GM12878 (cell line): ENCODE data around the gene MRPL20. TPM values are rescaled to one million over a fixed set of nuclear protein-coding genes. Genes with fewer than 3 reads are reported as not detected.
A peak's percentile ranks its signal among the peaks of the same experiment; 100 is the strongest.

Source experiments
- ATAC-seq: fragments of 200-7000 bp; cut with Tn5 transposase; 3 replicates; pipeline ENCODE4 v1.9.1; 2020; ENCODE audit warnings: mild to moderate bottlenecking, moderate library complexity
- BruUV-seq: library from RNA; stranded (reverse); fragments of 400-500 nt; replicated peaks from 2 replicates; lab custom pipeline; 2021; lab: Mats Ljungman, UMichigan
- CTCF ChIA-PET: fragments of 300-600 bp; sonication (Branson Sonifier 250); formaldehyde crosslinking; extraction: SDS; loops from one replicate; lab custom pipeline; 2021; ENCODE audit warnings: inconsistent platforms; lab: Yijun Ruan, JAX
- POLR2A ChIA-PET: fragments of 350-600 bp; formaldehyde crosslinking; extraction: SDS; loops from one replicate; lab custom pipeline; 2021; ENCODE audit warnings: inconsistent platforms; lab: Charles Lee
- RAD21 ChIA-PET: fragments of 300-600 bp; sonication (Branson Sonifier 250); formaldehyde crosslinking; loops from one replicate; lab custom pipeline; 2023; ENCODE audit warnings: antibody characterized with exemption; ENCODE audit not compliant: unreplicated experiment; lab: Charles Lee
- SMC1A ChIA-PET: fragments of 300-600 bp; sonication (Branson Sonifier 250); formaldehyde crosslinking; loops from one replicate; lab custom pipeline; 2023; ENCODE audit not compliant: unreplicated experiment, uncharacterized antibody; lab: Charles Lee
- DNase-seq: peaks from one replicate; pipeline ENCODE4 v3.0.0-alpha.2; 2011; ENCODE audit warnings: low read depth, low spot score
- FAIRE-seq: peaks from 3 replicates; lab custom pipeline; 2011; peaks lifted over from hg19 to GRCh38; lab: Jason Lieb, UNC
- H2AFZ ChIP-seq: 2 replicates; pipeline ENCODE4 v1.6.0; 2011; ENCODE audit warnings: low read depth, low read length, control low read depth; ENCODE audit not compliant: control insufficient read depth
- H3K27ac ChIP-seq: 2 replicates; pipeline ENCODE4 v1.5.1; 2011; ENCODE audit warnings: control low read depth; ENCODE audit not compliant: control insufficient read depth, insufficient read depth
- H3K27me3 ChIP-seq, 2 experiments: replicated peaks in 1 of 2; 2 replicates each; pipeline versions ENCODE4 v1.6.0 to v1.6.1; 2011; ENCODE audit warnings: low read length in 1 of 2; ENCODE audit not compliant: control insufficient read depth in 2 of 2, insufficient read depth in 2 of 2
- H3K36me3 ChIP-seq, 2 experiments: 2 replicates each; pipeline ENCODE4 v1.5.1; 2011; ENCODE audit warnings: low read length in 1 of 2; ENCODE audit not compliant: control insufficient read depth in 2 of 2, insufficient read depth in 2 of 2
- H3K4me1 ChIP-seq: 2 replicates; pipeline ENCODE4 v1.6.1; 2011; ENCODE audit warnings: mild to moderate bottlenecking, low read length, moderate library complexity, mixed read lengths; ENCODE audit not compliant: control insufficient read depth, insufficient read depth
- H3K4me2 ChIP-seq: 2 replicates; pipeline ENCODE4 v1.6.0; 2011; ENCODE audit warnings: control low read depth; ENCODE audit not compliant: control insufficient read depth, insufficient read depth
- H3K4me3 ChIP-seq: fragments of 200-600 bp; sonication (generic); 2 replicates; pipeline ENCODE4 v1.5.1; 2016
- H3K79me2 ChIP-seq: 2 replicates; pipeline ENCODE4 v1.6.0; 2011; ENCODE audit warnings: low read length; ENCODE audit not compliant: control insufficient read depth, insufficient read depth
- H3K9ac ChIP-seq: 2 replicates; pipeline ENCODE4 v1.8.0; 2011; ENCODE audit warnings: low read length, control low read depth, mixed read lengths; ENCODE audit not compliant: control insufficient read depth, insufficient read depth
- H3K9me3 ChIP-seq: replicated peaks from 3 replicates; pipeline ENCODE4 v1.5.1; 2011; ENCODE audit warnings: mild to moderate bottlenecking, low read length; ENCODE audit not compliant: control insufficient read depth, insufficient read depth
- H4K20me1 ChIP-seq: 2 replicates; pipeline ENCODE4 v1.6.0; 2011; ENCODE audit not compliant: control insufficient read depth, insufficient read depth
- ATF7 ChIP-seq: fragments of 450-650 bp; IDR thresholded peaks from 2 replicates; pipeline ENCODE4 v1.6.1; 2016; ENCODE audit warnings: low read depth, mild to moderate bottlenecking
- CREB1 ChIP-seq: IDR thresholded peaks from 2 replicates; pipeline ENCODE4 v1.6.1; 2012; ENCODE audit warnings: low read depth, mild to moderate bottlenecking, inconsistent platforms
- CREM ChIP-seq: IDR thresholded peaks from 2 replicates; pipeline ENCODE4 v1.6.1; 2014; ENCODE audit warnings: antibody characterized with exemption, low read depth
- ETV6 ChIP-seq, 2 experiments: fragments of 450-650 bp in 1 of 2; IDR thresholded peaks in 1 of 2; conservative IDR thresholded peaks in 1 of 2; 2 replicates each; pipeline ENCODE4 v1.6.1; 2014; ENCODE audit warnings: antibody characterized with exemption in 1 of 2, borderline replicate concordance in 1 of 2, low read depth in 1 of 2, mild to moderate bottlenecking in 1 of 2, moderate library complexity in 1 of 2
- HCFC1 ChIP-seq: fragments of 150-350 bp; IDR thresholded peaks from 2 replicates; pipeline ENCODE4 v1.6.1; 2014; ENCODE audit warnings: low read length
- MXI1 ChIP-seq: fragments of 150-350 bp; IDR thresholded peaks from 2 replicates; pipeline ENCODE4 v1.6.1; 2011; ENCODE audit warnings: low read depth, mild to moderate bottlenecking, inconsistent platforms, low read length, improper control_type of control experiment
- PAX5 ChIP-seq: IDR thresholded peaks from 2 replicates; pipeline ENCODE4 v1.6.1; 2011; ENCODE audit warnings: low read depth, low read length, borderline replicate concordance
- PAX8 ChIP-seq: fragments of 450-650 bp; IDR thresholded peaks from 2 replicates; pipeline ENCODE4 v1.6.1; 2017; ENCODE audit warnings: mild to moderate bottlenecking, moderate library complexity
- POLR2A ChIP-seq: IDR thresholded peaks from 2 replicates; pipeline ENCODE4 v1.6.1; 2011; ENCODE audit warnings: low read depth, mild to moderate bottlenecking, low read length
- POLR2AphosphoS5 ChIP-seq: IDR thresholded peaks from 2 replicates; pipeline ENCODE4 v1.6.1; 2011; ENCODE audit warnings: mild to moderate bottlenecking, low read length, inconsistent platforms
- REST ChIP-seq: IDR thresholded peaks from 2 replicates; pipeline ENCODE4 v1.6.1; 2012; ENCODE audit warnings: mild to moderate bottlenecking, low read depth, low read length
- RUNX3 ChIP-seq: IDR thresholded peaks from 2 replicates; pipeline ENCODE4 v1.6.1; 2012; ENCODE audit warnings: low read length, inconsistent platforms
- TBL1XR1 ChIP-seq: IDR thresholded peaks from 2 replicates; pipeline ENCODE4 v1.6.1; 2012; ENCODE audit warnings: low read depth, low read length, improper control_type of control experiment
- ZBED1 ChIP-seq: IDR thresholded peaks from 2 replicates; pipeline ENCODE4 v1.6.1; 2016; ENCODE audit warnings: borderline replicate concordance
- ZNF24 ChIP-seq: fragments of 450-650 bp; IDR thresholded peaks from 2 replicates; pipeline ENCODE4 v1.6.1; 2017; ENCODE audit warnings: antibody characterized with exemption, mild to moderate bottlenecking
- ZZZ3 ChIP-seq: IDR thresholded peaks from 2 replicates; pipeline ENCODE4 v1.6.1; 2011; ENCODE audit warnings: low read depth; ENCODE audit not compliant: control insufficient read depth, insufficient read length
- WGBS: methylation state at CpG from one replicate; pipeline ENCODE4 v1.1.6; 2016; ENCODE audit warnings: low lambda C conversion rate; ENCODE audit not compliant: insufficient replicate concordance, insufficient coverage; ENCODE audit errors: missing lambda C conversion rate; 5-methylcytosine and 5-hydroxymethylcytosine counted together
- in situ Hi-C: fragments of 300-500 bp; cut with MboI; formaldehyde crosslinking; loops from 9 replicates; pipeline ENCODE4 v1.14.3; 2018; ENCODE audit warnings: mixed read lengths
- intact Hi-C: fragments of 100-400 bp; cut with micrococcal nuclease; formaldehyde crosslinking; loops from one replicate; pipeline ENCODE4 v1.14.2; 2022; ENCODE audit not compliant: unreplicated experiment
- polyA plus RNA-seq, 11 experiments: library from polyadenylated mRNA; depleted of rRNA in 4 of 11; unstranded in 6 of 11; stranded (reverse) in 5 of 11; fragments of >200 nt; fragmentation: Nextera tagmentation in 4 of 11; fragmentation: Illumina TruSeq in 1 of 11; extraction: Ambion mirVana in 4 of 11; extraction: Trizol in 1 of 11; gene quantifications; 1 replicate in 1 of 11; 2 replicates in 10 of 11; pipeline versions ENCODE4 v1.2.1 to v1.2.3, GENCODE V29; 2011 to 2016; ENCODE audit warnings: inconsistent platforms in 2 of 11, missing spikeins in 2 of 11, low read depth in 1 of 11
- total RNA-seq, 4 experiments: library from RNA; depleted of rRNA in 3 of 4; stranded (reverse); fragments of >200 nt in 3 of 4; fragmentation: Illumina TruSeq in 1 of 4; extraction: Trizol in 1 of 4; gene quantifications; 2 replicates each; pipeline versions ENCODE4 v1.2.1 to v1.2.3, GENCODE V29; 2013 to 2021

The MRPL20 gene
- total and polyA plus RNA-seq, 10 of the 15 experiments (the other 5 are each of a cell fraction or from before 2014, with no cell fraction given) = 129 to 525 (median 255) TPM

GRCh38 chr1:1371364-1371745 lies 35.7 kb downstream of the MRPL20 start:
- no peak for DNase-seq
- in situ Hi-C loops = no loop called here
- Histone ChIP-seq H2AFZ (no peak overlapping the region), H3K4me2 (peak overlapping the region; percentile 97), H3K9ac (peak overlapping the region; percentile 22; the same call in 1 of the 2 replicates), H3K27ac (peak overlapping the region; percentile 42), H3K79me2 (peaks cover 29% of the 10 kb centered on the region), H4K20me1 (no peaks in the 10 kb centered on the region), H3K27me3 (no peaks in the 10 kb centered on the region), H3K36me3 (peaks cover 0 to 3% of the 10 kb centered on the region in 2 experiments; a peak in 2 of 4 replicates), H3K4me3 (no peak overlapping the region), H3K9me3 (peaks cover 3% of the 10 kb centered on the region; the same call in 1 of the 3 replicates), H3K4me1 (peaks cover 24% of the 10 kb centered on the region)
- CTCF ChIA-PET = interaction anchor here (0.6 to 2.8 kb wide), 20 partner anchors 12 to 387 kb away, joined by 3 to 15 read pairs (median 6); partner anchors contain the start of genes AGRN, CCNL2, DVL1 and MRPL20
- SMC1A ChIA-PET = interaction anchor here (0.9 to 1.8 kb wide), 7 partner anchors 23 to 386 kb away, joined by 3 to 5 read pairs (median 3); no protein-coding TSS in a partner anchor
- peak; percentile 0; the same call in 2 of the 3 replicates for ATAC-seq
- intact Hi-C loops = loop anchor here (10.0 kb wide), 1 partner anchor 133 kb away; no protein-coding TSS in a partner anchor
- RAD21 ChIA-PET = interaction anchor here (1.5 kb wide), 1 partner anchor 133 kb away, joined by 6 read pairs; no protein-coding TSS in a partner anchor
- POLR2A ChIA-PET = interaction anchor here (1.1 kb wide), 1 partner anchor 67 kb away, joined by 3 read pairs; no protein-coding TSS in a partner anchor
- no TSS peak for BruUV-seq
- no peak for FAIRE-seq
- 23% methylated on average over 12 of the region's 12 CpGs for WGBS
- TF ChIP-seq PAX5 (no peak), ZZZ3 (no peak), POLR2AphosphoS5 (no peak), HCFC1 (no peak), CREB1 (peak; percentile 61; the same call in 1 of the 2 replicates), ZBED1 (no peak), TBL1XR1 (no peak), ATF7 (no peak), RUNX3 (peak; percentile 57), CREM (no peak), POLR2A (peak; percentile 21; the same call in 1 of the 2 replicates), MXI1 (no peak), REST (no peak), ETV6 (conservative IDR thresholded peaks at IDR 0.05 in 1 of 2, IDR thresholded peaks at IDR 0.05 in 1 of 2; ENCODE audit: borderline replicate concordance in 1 of 2, low read depth in 1 of 2) (no peak), PAX8 (no peak), ZNF24 (no peak)
